K562 (cell line): ENCODE measurements around the gene ZNF672. TPM values are rescaled to one million over a fixed set of nuclear protein-coding genes. Genes with fewer than 3 reads are reported as not detected.

Experiments
- ARID3B ChIP-seq: fragments of 250-450 bp; sonication (Bioruptor Pico); IDR thresholded peaks from 2 replicates; pipeline ENCODE4 v1.4.0; 2020; ENCODE audit warnings: borderline replicate concordance
- MAZ ChIP-seq, 2 experiments: fragments of 450-650 bp in 1 of 2; sonication (generic) in 1 of 2; formaldehyde crosslinking; IDR thresholded peaks in 1 of 2; conservative IDR thresholded peaks in 1 of 2; 2 replicates each; pipeline versions ENCODE4 v1.4.0 to v1.5.0; 2020; ENCODE audit warnings: mild to moderate bottlenecking in 1 of 2, missing genetic modification reagents in 1 of 2
- UBTF ChIP-seq, 2 experiments: IDR thresholded peaks; 2 replicates each; pipeline ENCODE4 v1.6.1; 2012; ENCODE audit warnings: improper control_type of control experiment in 2 of 2, low read depth in 2 of 2, low read length in 2 of 2, borderline replicate concordance in 1 of 2
- ZNF318 ChIP-seq, 2 experiments: fragments of 450-650 bp; IDR thresholded peaks; 2 replicates each; pipeline ENCODE4 v1.6.1; 2016; ENCODE audit warnings: mild to moderate bottlenecking in 2 of 2, borderline replicate concordance in 1 of 2, low read depth in 1 of 2, moderate library complexity in 1 of 2
- polyA plus RNA-seq, 8 experiments: library from polyadenylated mRNA; depleted of rRNA in 4 of 8; stranded (reverse) in 5 of 8; unstranded in 3 of 8; fragments of >200 nt; fragmentation: Nextera tagmentation in 2 of 8; fragmentation: Illumina TruSeq in 1 of 8; extraction: Ambion mirVana in 2 of 8; extraction: Trizol in 1 of 8; gene quantifications; 2 replicates each; pipeline versions ENCODE4 v1.2.1 to v1.2.3, GENCODE V29; 2011 to 2014; ENCODE audit warnings: inconsistent platforms in 1 of 8, missing spikeins in 1 of 8
- total RNA-seq, 7 experiments: library from RNA; depleted of rRNA in 6 of 7; stranded (reverse); fragments of >200 nt in 6 of 7; fragmentation: Illumina TruSeq in 2 of 7; extraction: Trizol in 2 of 7; gene quantifications; 2 replicates each; pipeline versions ENCODE4 v1.2.1 to v1.2.3, GENCODE V29; 2011 to 2021; ENCODE audit warnings: low replicate concordance in 1 of 7

Gene ZNF672
- total and polyA plus RNA-seq, 9 of the 15 experiments (the other 6 are each of a cell fraction or from before 2014, with no cell fraction given), result 1.9 to 57.9 (median 24.1) TPM

- TF ChIP-seq MAZ (CRISPR knock-in tag; conservative IDR thresholded peaks at IDR 0.05 in 1 of 2, IDR thresholded peaks at IDR 0.05 in 1 of 2), result no peak
- TF ChIP-seq UBTF (IDR thresholded peaks at IDR 0.05; ENCODE audit: borderline replicate concordance in 1 of 2, low read depth in 2 of 2, low read length in 2 of 2), result no peak
- TF ChIP-seq ARID3B (CRISPR knock-in tag), result no peak
- TF ChIP-seq ZNF318 (IDR thresholded peaks at IDR 0.05; ENCODE audit: borderline replicate concordance in 1 of 2, low read depth in 1 of 2), result no peak
- TF ChIP-seq, all 486 proteins: peak for 0
Measured at GRCh38 chr1:248798791-248799190, 39.2 kb upstream of the ZNF672 start (continued).
